Measurements from ENCODE around the gene RHBDD2.
A peak's percentile ranks its signal among the peaks of the same experiment; 100 is the strongest.
"Not testable (repeated sequence)": the region's sequence is repeated elsewhere in the genome, so short reads cannot be mapped to it uniquely, and the experiment has no call there.

The RHBDD2 gene

GRCh38 chr7:75875113-75876080, 3.4 kb upstream of the RHBDD2 start:
- Histone ChIP-seq H3K9me3 (ENCODE audit: insufficient read depth, low read length) (no peaks in the 10 kb centered on the region), H3K4me1 (ENCODE audit: insufficient read depth, insufficient read length) (peaks cover 2% of the 10 kb centered on the region), H3K4me3 (ENCODE audit: insufficient read length, low read depth) (no peak overlapping the region), H3K9ac (ENCODE audit: insufficient read length, low read depth) (no peak overlapping the region), H3K27me3 (ENCODE audit: insufficient read depth, insufficient read length) (no peaks in the 10 kb centered on the region), H3K36me3 (ENCODE audit: insufficient read depth, insufficient read length, low read length) (peaks cover 4% of the 10 kb centered on the region)
- no peak for DNase-seq (ENCODE audit: low read depth, low spot score)
- TF ChIP-seq YY1 (IDR thresholded peaks at IDR 0.05; ENCODE audit: insufficient read depth, insufficient read length), result no peak
- TF ChIP-seq ZNF274 (IDR thresholded peaks at IDR 0.05; ENCODE audit: low read depth, low read length), result no peak
- no peak for TF ChIP-seq SUZ12 (IDR thresholded peaks at IDR 0.05; ENCODE audit: extremely low read depth, insufficient read depth, insufficient read length)

- TF ChIP-seq SUZ12 (IDR thresholded peaks at IDR 0.05; ENCODE audit: extremely low read depth, insufficient read depth, insufficient read length), result no peak
- no peak for TF ChIP-seq ZNF274 (IDR thresholded peaks at IDR 0.05; ENCODE audit: low read depth, low read length)
- TF ChIP-seq YY1 (IDR thresholded peaks at IDR 0.05; ENCODE audit: insufficient read depth, insufficient read length), result no peak
- no peak for DNase-seq (ENCODE audit: low read depth, low spot score)
These were observed 2.5 kb upstream of the RHBDD2 start for GRCh38 chr7:75876126-75876881.

GRCh38 chr7:75878312-75878768, 494 bp upstream of the RHBDD2 start:
- H3K4me3 ChIP-seq (ENCODE audit: insufficient read length, low read depth), result no peak overlapping the region
- H3K9ac ChIP-seq (ENCODE audit: insufficient read length, low read depth), result peak overlapping the region; percentile 62
- DNase-seq (ENCODE audit: low read depth, low spot score), result no peak
- H3K36me3 ChIP-seq (ENCODE audit: insufficient read depth, insufficient read length, low read length), result peaks cover 28% of the 10 kb centered on the region
- H3K27me3 ChIP-seq (ENCODE audit: insufficient read depth, insufficient read length), result no peaks in the 10 kb centered on the region
- H3K4me1 ChIP-seq (ENCODE audit: insufficient read depth, insufficient read length), result peaks cover 7% of the 10 kb centered on the region
- TF ChIP-seq SUZ12 (IDR thresholded peaks at IDR 0.05; ENCODE audit: extremely low read depth, insufficient read depth, insufficient read length) (no peak), ZNF274 (IDR thresholded peaks at IDR 0.05; ENCODE audit: low read depth, low read length) (no peak), YY1 (IDR thresholded peaks at IDR 0.05; ENCODE audit: insufficient read depth, insufficient read length) (no peak)
- H3K9me3 ChIP-seq (ENCODE audit: insufficient read depth, low read length), result no peaks in the 10 kb centered on the region

More at GRCh38 chr7:75876126-75876881, 2.5 kb upstream of the RHBDD2 start:
- H3K9me3 ChIP-seq (ENCODE audit: insufficient read depth, low read length), result no peaks in the 10 kb centered on the region
- H3K4me3 ChIP-seq (ENCODE audit: insufficient read length, low read depth), result no peak overlapping the region
- peaks cover 2% of the 10 kb centered on the region for H3K4me1 ChIP-seq (ENCODE audit: insufficient read depth, insufficient read length)
- H3K36me3 ChIP-seq (ENCODE audit: insufficient read depth, insufficient read length, low read length), result peaks cover 10% of the 10 kb centered on the region
- no peaks in the 10 kb centered on the region for H3K27me3 ChIP-seq (ENCODE audit: insufficient read depth, insufficient read length)
- H3K9ac ChIP-seq (ENCODE audit: insufficient read length, low read depth), result no peak overlapping the region

- Histone ChIP-seq H3K9ac (ENCODE audit: insufficient read length, low read depth) (peak overlapping the region; percentile 97), H3K4me3 (ENCODE audit: insufficient read length, low read depth) (peak overlapping the region; percentile 90), H3K36me3 (ENCODE audit: insufficient read depth, insufficient read length, low read length) (peaks cover 39% of the 10 kb centered on the region), H3K9me3 (ENCODE audit: insufficient read depth, low read length) (no peaks in the 10 kb centered on the region), H3K27me3 (ENCODE audit: insufficient read depth, insufficient read length) (no peaks in the 10 kb centered on the region), H3K4me1 (ENCODE audit: insufficient read depth, insufficient read length) (peaks cover 7% of the 10 kb centered on the region)
- DNase-seq (ENCODE audit: low read depth, low spot score), result no peak
- TF ChIP-seq ZNF274 (IDR thresholded peaks at IDR 0.05; ENCODE audit: low read depth, low read length) (no peak), SUZ12 (IDR thresholded peaks at IDR 0.05; ENCODE audit: extremely low read depth, insufficient read depth, insufficient read length) (no peak)
These were observed 944 bp downstream of the RHBDD2 start for GRCh38 chr7:75879771-75880184.

GRCh38 chr7:75880242-75880641, 1.4 kb downstream of the RHBDD2 start:
- peaks cover 44% of the 10 kb centered on the region for H3K36me3 ChIP-seq (ENCODE audit: insufficient read depth, insufficient read length, low read length)

GRCh38 chr7:75881436-75882095, 2.7 kb downstream of the RHBDD2 start:
- peak; percentile 39 for DNase-seq (ENCODE audit: low read depth, low spot score)
- H3K36me3 ChIP-seq (ENCODE audit: insufficient read depth, insufficient read length, low read length), result peaks cover 56% of the 10 kb centered on the region
- no peaks in the 10 kb centered on the region for H3K9me3 ChIP-seq (ENCODE audit: insufficient read depth, low read length)
- peaks cover 5% of the 10 kb centered on the region for H3K4me1 ChIP-seq (ENCODE audit: insufficient read depth, insufficient read length)
- no peak overlapping the region for H3K4me3 ChIP-seq (ENCODE audit: insufficient read length, low read depth)
- H3K9ac ChIP-seq (ENCODE audit: insufficient read length, low read depth), result peak overlapping the region; percentile 23
- TF ChIP-seq SUZ12 (IDR thresholded peaks at IDR 0.05; ENCODE audit: extremely low read depth, insufficient read depth, insufficient read length) (no peak), ZNF274 (IDR thresholded peaks at IDR 0.05; ENCODE audit: low read depth, low read length) (no peak), YY1 (IDR thresholded peaks at IDR 0.05; ENCODE audit: insufficient read depth, insufficient read length) (no peak)
- H3K27me3 ChIP-seq (ENCODE audit: insufficient read depth, insufficient read length), result no peaks in the 10 kb centered on the region

More at GRCh38 chr7:75880242-75880641, 1.4 kb downstream of the RHBDD2 start:
- no peaks in the 10 kb centered on the region for H3K27me3 ChIP-seq (ENCODE audit: insufficient read depth, insufficient read length)
- no peak for TF ChIP-seq YY1 (IDR thresholded peaks at IDR 0.05; ENCODE audit: insufficient read depth, insufficient read length)
- no peak for TF ChIP-seq SUZ12 (IDR thresholded peaks at IDR 0.05; ENCODE audit: extremely low read depth, insufficient read depth, insufficient read length)
- TF ChIP-seq ZNF274 (IDR thresholded peaks at IDR 0.05; ENCODE audit: low read depth, low read length), result no peak
- H3K4me3 ChIP-seq (ENCODE audit: insufficient read length, low read depth), result peak overlapping the region; percentile 90
- no peaks in the 10 kb centered on the region for H3K9me3 ChIP-seq (ENCODE audit: insufficient read depth, low read length)
- DNase-seq (ENCODE audit: low read depth, low spot score), result no peak
- peaks cover 7% of the 10 kb centered on the region for H3K4me1 ChIP-seq (ENCODE audit: insufficient read depth, insufficient read length)
- H3K9ac ChIP-seq (ENCODE audit: insufficient read length, low read depth), result no peak overlapping the region

GRCh38 chr7:75883265-75883824, 4.5 kb downstream of the RHBDD2 start:
- not testable (repeated sequence) for H3K27me3 ChIP-seq (ENCODE audit: insufficient read depth, insufficient read length); H3K9me3 ChIP-seq (ENCODE audit: insufficient read depth, low read length); H3K4me1 ChIP-seq (ENCODE audit: insufficient read depth, insufficient read length); DNase-seq (ENCODE audit: low read depth, low spot score); H3K4me3 ChIP-seq (ENCODE audit: insufficient read length, low read depth); H3K9ac ChIP-seq (ENCODE audit: insufficient read length, low read depth)
- H3K36me3 ChIP-seq (ENCODE audit: insufficient read depth, insufficient read length, low read length), result peaks cover 68% of the 10 kb centered on the region

Measured in NT2/D1 (cell line).